ENCODE measurements around the gene TDRD9. TPM values are rescaled to one million over a fixed set of nuclear protein-coding genes. Genes with fewer than 3 reads are reported as not detected.

TDRD9 gene
- total and polyA plus RNA-seq, 12 donors, result 0.55 to 8.4 (median 2.4) TPM

DNA sequence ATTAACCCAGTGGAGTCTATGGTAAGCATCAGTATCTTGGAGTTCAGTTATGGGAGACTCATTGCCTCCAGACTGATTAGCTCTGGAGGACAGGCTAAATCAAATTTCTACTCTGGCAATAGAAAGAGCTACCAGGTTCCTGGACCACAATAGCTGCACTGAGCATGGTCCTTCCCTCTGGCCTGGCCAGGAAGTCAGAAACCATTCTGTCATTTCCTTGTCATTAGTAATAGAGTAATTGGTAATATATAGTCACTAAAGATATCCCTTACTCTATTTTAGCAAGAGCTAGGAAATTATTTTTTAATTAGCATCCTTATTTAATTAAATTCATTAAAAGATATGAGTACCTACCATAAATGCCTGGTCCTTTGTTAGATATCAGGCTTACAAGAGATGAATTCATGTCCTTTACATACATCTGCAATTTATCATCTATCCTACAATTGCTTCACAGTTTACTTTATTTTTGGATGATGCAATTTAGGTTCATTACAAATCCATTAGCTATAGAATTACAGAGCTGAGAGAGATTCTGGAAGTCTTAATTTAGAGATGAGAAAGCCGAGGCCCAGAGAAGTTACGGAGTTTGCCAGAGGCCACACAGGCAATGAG is 23.7 kb upstream of the TDRD9 start:
- WGBS, 2 donors, result 92 to 97% methylated on average over 2 of the region's 2 CpGs
- H3K27me3 ChIP-seq, result no peaks in the 10 kb centered on the region
- TF ChIP-seq, protein P1, sequence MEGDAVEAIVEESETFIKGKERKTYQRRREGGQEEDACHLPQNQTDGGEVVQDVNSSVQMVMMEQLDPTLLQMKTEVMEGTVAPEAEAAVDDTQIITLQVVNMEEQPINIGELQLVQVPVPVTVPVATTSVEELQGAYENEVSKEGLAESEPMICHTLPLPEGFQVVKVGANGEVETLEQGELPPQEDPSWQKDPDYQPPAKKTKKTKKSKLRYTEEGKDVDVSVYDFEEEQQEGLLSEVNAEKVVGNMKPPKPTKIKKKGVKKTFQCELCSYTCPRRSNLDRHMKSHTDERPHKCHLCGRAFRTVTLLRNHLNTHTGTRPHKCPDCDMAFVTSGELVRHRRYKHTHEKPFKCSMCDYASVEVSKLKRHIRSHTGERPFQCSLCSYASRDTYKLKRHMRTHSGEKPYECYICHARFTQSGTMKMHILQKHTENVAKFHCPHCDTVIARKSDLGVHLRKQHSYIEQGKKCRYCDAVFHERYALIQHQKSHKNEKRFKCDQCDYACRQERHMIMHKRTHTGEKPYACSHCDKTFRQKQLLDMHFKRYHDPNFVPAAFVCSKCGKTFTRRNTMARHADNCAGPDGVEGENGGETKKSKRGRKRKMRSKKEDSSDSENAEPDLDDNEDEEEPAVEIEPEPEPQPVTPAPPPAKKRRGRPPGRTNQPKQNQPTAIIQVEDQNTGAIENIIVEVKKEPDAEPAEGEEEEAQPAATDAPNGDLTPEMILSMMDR (IDR thresholded peaks at IDR 0.05), result no peak
- H3K4me1 ChIP-seq, result peaks cover 0 to 9% (median 2%) of the 10 kb centered on the region in 9 donors
- no peak overlapping the region for H3K27ac ChIP-seq
- no peak for DNase-seq
- intact Hi-C loops (cut with DNase I), result no loop called here
- H3K9me3 ChIP-seq, result no peaks in the 10 kb centered on the region
- ATAC-seq, result no peak
- H3K36me3 ChIP-seq, result no peaks in the 10 kb centered on the region
- H3K4me3 ChIP-seq, result no peak overlapping the region

DNA sequence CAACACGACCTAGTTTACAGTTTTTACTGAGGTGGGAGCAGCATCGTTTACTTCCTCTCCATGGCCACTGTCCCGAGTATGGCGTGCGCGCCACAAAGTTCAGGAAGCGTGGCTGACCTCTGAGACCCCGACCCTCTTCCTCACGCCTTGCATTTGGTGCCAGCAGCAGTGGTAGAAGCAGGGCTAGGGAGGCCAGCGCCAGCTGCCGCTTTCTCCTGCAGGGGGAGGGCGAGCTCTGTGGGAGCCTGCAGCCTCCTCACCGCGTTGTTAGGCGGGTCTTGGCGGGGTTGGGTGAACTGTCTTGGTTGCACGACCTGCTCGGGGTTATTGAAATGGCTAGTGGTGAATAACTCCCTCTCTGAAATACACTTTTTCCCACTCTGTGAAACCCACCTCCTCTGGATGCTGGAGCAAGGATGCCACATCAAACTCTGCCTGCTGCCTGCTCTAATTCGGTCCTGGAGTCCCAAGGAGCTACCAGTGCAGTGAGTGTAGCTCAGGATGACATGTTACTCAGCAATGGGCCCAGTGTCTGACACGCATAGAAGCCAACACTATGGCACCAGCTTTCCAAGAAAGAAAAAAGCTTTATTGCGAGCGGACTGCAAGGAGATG is 22.3 kb upstream of the TDRD9 start:
- Histone ChIP-seq H3K9me3 (no peaks in the 10 kb centered on the region), H3K4me3 (no peak overlapping the region), H3K36me3 (peaks cover 0 to 4% (median 0%) of the 10 kb centered on the region in 9 donors), H3K27me3 (no peaks in the 10 kb centered on the region), H3K27ac (no peak overlapping the region), H3K4me1 (peaks cover 0 to 18% (median 12%) of the 10 kb centered on the region in 9 donors)
- intact Hi-C loops (cut with DNase I), result no loop called here
- DNase-seq, result no peak
- TF ChIP-seq, protein P1 (IDR thresholded peaks at IDR 0.05), result no peak
- ATAC-seq, result no peak
- WGBS, 2 donors, result 53 to 60% methylated on average over 22 of the region's 22 CpGs

DNA sequence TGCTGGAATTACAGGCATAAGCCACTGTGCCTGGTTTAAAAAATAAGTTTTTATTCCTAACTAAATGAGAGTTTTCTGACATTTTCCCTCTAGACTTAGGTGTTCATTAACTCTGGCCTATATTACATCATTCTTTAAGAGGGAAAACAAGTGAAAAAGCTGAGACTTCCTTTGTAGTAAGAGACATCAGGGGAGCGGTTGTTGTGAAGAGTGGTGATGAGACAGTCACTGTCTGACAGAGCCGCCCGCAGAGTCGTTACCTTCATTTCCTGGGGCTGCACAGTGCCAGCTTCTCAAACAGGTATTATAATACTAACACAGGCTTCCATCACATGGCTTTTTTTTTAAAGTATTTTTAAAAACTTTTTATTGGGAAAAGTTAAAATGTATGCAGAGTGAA is 19.7 kb upstream of the TDRD9 start:
- H3K27me3 ChIP-seq, result no peaks in the 10 kb centered on the region
- no peak for DNase-seq
- ATAC-seq, result no peak
- no peaks in the 10 kb centered on the region for H3K9me3 ChIP-seq
- no peak overlapping the region for H3K27ac ChIP-seq
- H3K4me3 ChIP-seq, result no peak overlapping the region
- TF ChIP-seq, protein P1 (IDR thresholded peaks at IDR 0.05), result no peak
- WGBS, 2 donors, result 93 to 95% methylated on average over 4 of the region's 4 CpGs
- intact Hi-C loops (cut with DNase I), result loop anchor here in 1 of 10 donors (2.0 kb wide), 1 partner anchor 18 kb away; no protein-coding TSS in a partner anchor
- H3K4me1 ChIP-seq, result peaks cover 0 to 14% (median 12%) of the 10 kb centered on the region in 9 donors
- peaks cover 0 to 31% (median 22%) of the 10 kb centered on the region in 9 donors for H3K36me3 ChIP-seq

DNA sequence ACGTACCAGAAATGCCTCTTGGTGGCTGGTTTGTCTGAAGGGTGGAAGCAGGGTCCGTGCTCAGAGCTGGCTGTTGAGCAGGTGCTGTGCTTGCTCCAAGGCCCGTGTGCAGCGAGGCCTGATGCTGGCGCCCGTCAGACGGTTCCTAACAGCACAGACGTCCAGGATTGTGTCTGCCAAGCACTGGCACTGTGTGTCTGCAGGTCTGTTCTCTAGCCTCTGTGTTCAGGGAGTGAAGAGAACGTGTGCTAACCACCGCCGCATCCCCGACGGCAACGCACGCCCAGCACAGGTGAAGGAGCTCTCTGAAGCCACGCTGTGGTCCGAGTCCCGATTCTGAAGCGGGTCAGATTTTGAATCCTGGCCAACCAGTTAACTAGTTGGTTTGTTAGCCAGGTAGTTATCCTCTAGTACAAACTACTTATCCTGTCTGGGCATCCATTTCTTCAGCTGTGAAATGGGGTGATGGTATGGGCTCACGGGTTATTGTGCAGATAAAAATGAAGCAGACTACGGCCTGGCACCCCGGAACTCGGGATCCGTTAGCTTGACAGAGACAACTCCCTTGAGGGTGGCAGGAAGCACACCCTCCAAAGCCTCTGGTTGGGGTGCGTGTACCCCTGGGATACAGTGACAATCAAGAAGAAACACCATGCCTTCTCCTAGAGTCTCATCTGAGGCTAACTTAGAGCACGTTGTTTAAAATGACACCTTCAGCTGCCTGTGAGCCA is 18.6 kb upstream of the TDRD9 start:
- peak overlapping the region in 4 of 10 donors; percentile 19 to 34 (median 23) for H3K4me3 ChIP-seq
- 73 to 74% methylated on average over 26 of the region's 26 CpGs for WGBS, 2 donors

More for the DNA sequence above, 18.6 kb upstream of the TDRD9 start:
- ATAC-seq (peak in 4 of 8 donors; percentile 3 to 32 (median 16)), DNase-seq (no peak)
- Histone ChIP-seq H3K36me3 (peaks cover 0 to 42% (median 28%) of the 10 kb centered on the region in 9 donors), H3K9me3 (no peaks in the 10 kb centered on the region), H3K27ac (peak overlapping the region in 6 of 10 donors; percentile 4 to 53 (median 38)), H3K4me1 (peaks cover 0 to 14% (median 12%) of the 10 kb centered on the region in 9 donors), H3K27me3 (no peaks in the 10 kb centered on the region)
- TF ChIP-seq, protein P1 (IDR thresholded peaks at IDR 0.05), result no peak
- intact Hi-C loops (cut with DNase I), result loop anchor here (1.0 to 10.0 kb wide), 8 partner anchors 19 to 345 kb away; partner anchors contain the start of genes BAG5 (in 2 of the 10), COA8 (in 2 of the 10) and PPP1R13B (in 1 of the 10)

All from heart right ventricle (tissue), 16 donors.